GM19324 (cell line): ENCODE data around the gene LGR6.
"Not testable (repeated sequence)": the region's sequence is repeated elsewhere in the genome, so short reads cannot be mapped to it uniquely, and the experiment has no call there.

Experiments used
- ATAC-seq: cut with Tn5 transposase; IDR thresholded peaks from one replicate; pipeline ENCODE4 v1.9.1; 2021; ENCODE audit warnings: mild to moderate bottlenecking, moderate library complexity; ENCODE audit not compliant: unreplicated experiment, low FRiP score

The LGR6 gene

GRCh38 chr1:202176949-202177927 lies 16.4 kb upstream of the LGR6 start:
- ATAC-seq = no peak

GRCh38 chr1:202179828-202180750 lies 13.5 kb upstream of the LGR6 start:
- no peak for ATAC-seq

GRCh38 chr1:202180751-202181139 lies 12.9 kb upstream of the LGR6 start:
- not testable (repeated sequence) for ATAC-seq

GRCh38 chr1:202181586-202181985 lies 12.0 kb upstream of the LGR6 start:
- ATAC-seq = no peak

GRCh38 chr1:202182040-202182877 lies 11.3 kb upstream of the LGR6 start:
- no peak for ATAC-seq

GRCh38 chr1:202184750-202185460 lies 8.7 kb upstream of the LGR6 start:
- ATAC-seq = no peak

- no peak for ATAC-seq
Observed at GRCh38 chr1:202186327-202186726, 7.3 kb upstream of the LGR6 start.

- ATAC-seq = no peak
Observed at GRCh38 chr1:202187041-202187671, 6.4 kb upstream of the LGR6 start.

GRCh38 chr1:202187697-202188407 lies 5.7 kb upstream of the LGR6 start:
- ATAC-seq = no peak

- no peak for ATAC-seq
Observed at GRCh38 chr1:202189001-202189790, 4.4 kb upstream of the LGR6 start.

- no peak for ATAC-seq
Observed at GRCh38 chr1:202189918-202190715, 3.5 kb upstream of the LGR6 start.

- ATAC-seq = not testable (repeated sequence)
Observed at GRCh38 chr1:202191391-202191790, 2.2 kb upstream of the LGR6 start.

GRCh38 chr1:202192770-202193613 lies 607 bp upstream of the LGR6 start:
- no peak for ATAC-seq

GRCh38 chr1:202194328-202194648 lies 689 bp downstream of the LGR6 start:
- no peak for ATAC-seq

- ATAC-seq = no peak
Observed at GRCh38 chr1:202197653-202198365, 4.2 kb downstream of the LGR6 start.

GRCh38 chr1:202198366-202198724 lies 4.7 kb downstream of the LGR6 start:
- no peak for ATAC-seq
